CD1c-positive myeloid dendritic cell (primary cell): Measurements from ENCODE around the gene FOXP1.
A peak's percentile ranks its signal among the peaks of the same experiment; 100 is the strongest.

Source experiments
- DNase-seq: peaks from one replicate; pipeline ENCODE4 v3.0.0-alpha.2; 2016; ENCODE audit errors: extremely low spot score

The FOXP1 gene

DNA sequence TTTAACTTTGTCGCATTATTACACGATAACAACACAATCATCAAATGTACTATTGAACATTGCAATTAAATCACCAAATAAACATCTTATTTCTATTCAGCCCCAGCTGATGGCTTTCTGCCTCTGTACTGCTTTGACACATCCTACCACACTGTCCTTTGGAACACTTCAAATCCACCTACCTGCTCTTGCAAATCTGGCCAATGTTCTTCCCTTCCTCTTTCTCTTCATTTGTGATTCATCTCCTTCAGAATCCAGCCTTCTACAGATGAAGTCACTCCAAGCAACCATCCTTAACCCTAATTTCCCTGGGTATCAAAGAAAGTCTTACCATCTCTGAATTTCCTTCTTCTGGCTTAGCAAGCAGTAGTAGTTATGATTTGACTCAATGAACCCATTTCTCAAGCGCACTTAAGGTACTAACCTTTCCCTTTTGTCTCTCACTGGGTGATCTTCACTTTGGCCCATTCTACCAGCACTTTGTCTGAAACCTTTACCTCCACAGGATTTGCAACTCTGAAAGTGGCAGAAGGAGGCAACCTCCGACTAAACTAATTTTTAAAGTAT lies 502.9 kb downstream of the FOXP1 start:
- DNase-seq: no peak

DNA sequence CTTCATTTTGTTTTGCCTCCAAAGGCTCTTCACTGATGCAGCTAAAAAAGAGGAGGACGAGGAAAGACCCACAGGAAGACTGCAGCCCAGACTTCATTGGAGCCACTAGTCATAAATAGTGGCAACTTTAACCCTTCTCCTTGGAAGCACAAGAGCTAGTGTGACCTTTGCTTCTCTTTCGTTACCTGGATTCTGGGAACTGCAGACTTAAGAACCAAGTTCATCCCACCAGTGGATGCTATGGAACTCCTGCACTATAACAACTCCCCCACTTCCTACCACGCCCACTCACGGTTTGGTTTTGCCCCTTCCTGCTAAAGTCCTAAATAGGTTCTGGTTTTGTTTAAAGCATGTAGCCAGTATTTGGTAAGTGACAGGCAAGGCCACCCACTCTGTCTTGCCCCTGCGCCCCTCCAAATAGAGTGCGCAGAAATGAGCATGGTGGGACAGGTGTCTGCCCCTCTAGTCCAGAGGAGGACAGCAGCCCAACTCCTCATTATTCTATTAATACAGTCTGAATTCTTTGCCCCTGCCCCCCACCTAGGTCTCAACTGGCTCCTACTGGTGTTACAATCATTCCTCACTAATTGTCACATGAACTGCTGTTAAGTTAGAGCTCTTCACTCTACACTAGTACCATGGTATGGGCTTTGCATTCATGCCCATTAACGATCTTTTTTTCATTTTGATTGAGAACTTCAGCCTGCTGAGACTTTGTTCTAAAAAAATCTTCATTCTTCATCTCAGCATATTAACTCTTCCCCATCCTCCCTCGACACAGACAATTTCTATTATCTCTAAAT lies 504.6 kb downstream of the FOXP1 start:
- peak; percentile 9 for DNase-seq

DNA sequence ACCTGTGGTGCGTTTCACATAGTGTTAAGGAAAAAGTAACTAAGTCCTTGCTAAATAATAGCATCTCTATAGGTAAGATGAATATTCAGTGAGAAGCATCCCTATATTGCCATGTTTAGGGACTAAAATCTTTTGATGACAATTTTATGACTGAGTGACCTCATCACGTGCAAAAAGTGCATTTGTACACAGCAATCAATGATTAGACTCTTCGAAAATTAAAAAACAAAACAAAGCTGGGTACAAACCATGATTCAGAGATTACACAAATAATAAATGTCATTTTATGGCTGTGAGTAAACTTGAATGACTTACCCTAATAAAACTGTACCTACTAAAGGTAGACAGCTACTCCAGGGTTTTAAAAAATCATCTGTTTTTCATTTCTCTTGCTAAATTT lies 505.3 kb downstream of the FOXP1 start:
- DNase-seq: no peak

DNA sequence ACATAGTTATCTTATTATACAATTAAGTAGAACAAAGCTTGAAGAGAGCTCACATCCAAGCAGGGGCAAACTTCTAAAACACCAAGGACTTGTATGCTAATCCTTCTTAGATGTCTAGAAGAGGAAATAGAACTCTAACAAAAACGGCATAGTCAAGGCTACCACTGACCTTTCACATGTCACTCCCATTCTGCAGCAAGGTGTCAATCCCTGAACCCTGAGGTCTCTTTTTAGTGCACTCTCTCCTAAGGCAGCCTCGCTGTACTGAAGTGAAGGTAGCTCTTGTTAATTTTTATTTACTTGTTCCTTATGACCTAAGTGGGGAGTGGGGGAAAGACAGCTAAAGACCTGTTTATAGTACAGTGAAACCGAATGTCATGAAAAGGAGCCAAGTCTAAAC lies 506.5 kb downstream of the FOXP1 start:
- DNase-seq: no peak

DNA sequence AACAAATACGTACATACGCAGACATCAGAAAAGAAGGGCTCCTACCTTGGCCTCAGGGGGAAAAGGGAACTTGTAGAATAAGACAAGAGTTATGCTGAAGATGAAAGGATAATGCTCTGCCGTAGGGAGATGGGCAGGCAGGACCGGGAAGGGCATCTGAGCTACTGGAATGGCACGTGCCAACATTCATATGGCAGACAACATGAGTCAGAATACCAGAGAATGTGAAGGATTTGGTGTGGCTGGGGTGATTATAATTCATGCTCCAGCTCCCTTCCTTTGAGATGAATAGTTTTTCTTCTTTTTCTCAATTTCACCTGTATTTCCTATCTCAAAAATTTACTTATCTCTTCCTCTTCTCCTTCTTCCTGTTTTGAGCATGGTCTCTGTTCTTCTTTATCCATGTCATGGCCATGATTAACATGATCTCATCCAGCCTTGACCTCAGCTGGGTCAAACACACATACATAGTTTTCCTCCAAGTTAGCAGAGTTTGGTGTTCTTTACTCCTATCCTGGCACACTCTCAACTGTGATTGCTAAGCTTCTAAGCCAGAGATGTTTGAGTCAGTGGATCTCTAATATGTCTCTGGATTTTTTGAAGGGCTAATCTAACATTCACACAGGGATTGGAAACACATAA lies 507.0 kb downstream of the FOXP1 start:
- no peak for DNase-seq

DNA sequence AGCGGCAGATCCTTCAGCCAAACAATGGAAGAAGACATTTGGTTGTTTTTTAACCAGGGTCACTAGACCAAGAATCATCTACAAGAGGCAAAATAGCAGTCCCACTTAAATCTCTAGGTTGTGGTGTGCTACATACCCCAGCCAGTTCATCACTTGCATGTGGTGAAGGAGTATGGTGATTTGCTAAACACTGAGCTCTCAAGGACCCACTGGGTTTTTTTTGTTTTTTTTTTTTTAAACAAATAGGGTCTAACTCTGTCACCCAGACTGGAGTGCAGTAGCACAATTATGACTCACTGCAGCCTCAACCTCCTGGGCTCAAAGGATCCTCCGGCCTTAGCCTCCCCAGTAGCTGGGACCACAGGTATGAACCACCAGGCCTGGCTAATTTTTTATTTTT lies 508.0 kb downstream of the FOXP1 start:
- no peak for DNase-seq

DNA sequence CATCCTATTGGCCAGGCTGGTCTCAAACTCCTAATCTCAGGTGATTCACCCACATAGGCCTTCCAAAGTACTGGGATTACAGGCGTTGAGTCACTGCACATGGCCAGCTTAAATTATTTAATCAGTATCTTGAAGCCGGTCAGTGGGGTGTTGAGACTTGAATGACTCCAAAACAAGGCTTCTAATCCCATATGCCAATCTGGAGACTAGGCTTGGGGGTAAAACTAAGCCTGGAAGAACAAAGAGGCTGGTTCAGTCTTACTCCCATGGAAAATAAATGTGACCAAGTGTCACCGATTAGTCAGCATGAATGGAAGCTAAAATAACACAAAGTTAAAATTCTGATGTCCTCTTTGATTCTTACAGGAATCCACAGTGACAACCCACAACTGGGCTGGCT lies 509.1 kb downstream of the FOXP1 start:
- DNase-seq: no peak

DNA sequence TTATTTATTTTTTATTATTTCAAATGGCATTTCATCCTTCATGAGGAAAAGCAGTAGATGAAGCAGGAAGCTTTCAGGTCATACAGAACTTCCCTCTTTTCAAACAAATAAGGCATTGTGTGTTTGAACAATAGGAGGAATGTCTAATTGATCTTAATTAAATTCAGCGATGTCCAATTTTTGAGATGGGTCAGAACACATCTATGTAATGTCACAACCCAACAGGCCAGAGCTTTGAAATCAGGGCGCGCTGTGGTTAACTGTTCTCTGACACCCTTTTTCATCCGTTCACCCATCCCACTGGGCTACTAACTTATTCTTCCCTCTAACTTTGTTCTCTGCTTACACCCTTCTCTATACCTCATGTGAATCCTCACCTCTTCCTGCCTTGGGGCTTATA lies 510.5 kb downstream of the FOXP1 start:
- DNase-seq: no peak

DNA sequence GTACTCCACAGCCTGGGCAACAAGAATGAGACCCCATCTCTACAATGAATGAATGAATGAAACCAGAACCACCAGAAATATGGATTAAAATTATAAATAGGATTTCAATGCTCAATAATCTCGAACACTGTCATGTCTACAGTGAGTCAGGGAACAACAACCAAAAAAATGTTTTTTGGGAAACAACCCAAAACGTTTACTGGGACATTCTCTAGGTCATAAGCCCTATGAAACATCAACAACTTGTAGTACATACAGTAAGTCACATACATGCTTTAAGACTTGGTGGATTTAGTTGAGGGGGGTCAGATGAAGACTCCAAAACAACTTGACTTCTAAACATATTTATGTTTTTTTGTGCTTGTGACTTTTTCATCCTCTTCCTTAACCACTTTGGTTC lies 511.2 kb downstream of the FOXP1 start:
- no peak for DNase-seq

DNA sequence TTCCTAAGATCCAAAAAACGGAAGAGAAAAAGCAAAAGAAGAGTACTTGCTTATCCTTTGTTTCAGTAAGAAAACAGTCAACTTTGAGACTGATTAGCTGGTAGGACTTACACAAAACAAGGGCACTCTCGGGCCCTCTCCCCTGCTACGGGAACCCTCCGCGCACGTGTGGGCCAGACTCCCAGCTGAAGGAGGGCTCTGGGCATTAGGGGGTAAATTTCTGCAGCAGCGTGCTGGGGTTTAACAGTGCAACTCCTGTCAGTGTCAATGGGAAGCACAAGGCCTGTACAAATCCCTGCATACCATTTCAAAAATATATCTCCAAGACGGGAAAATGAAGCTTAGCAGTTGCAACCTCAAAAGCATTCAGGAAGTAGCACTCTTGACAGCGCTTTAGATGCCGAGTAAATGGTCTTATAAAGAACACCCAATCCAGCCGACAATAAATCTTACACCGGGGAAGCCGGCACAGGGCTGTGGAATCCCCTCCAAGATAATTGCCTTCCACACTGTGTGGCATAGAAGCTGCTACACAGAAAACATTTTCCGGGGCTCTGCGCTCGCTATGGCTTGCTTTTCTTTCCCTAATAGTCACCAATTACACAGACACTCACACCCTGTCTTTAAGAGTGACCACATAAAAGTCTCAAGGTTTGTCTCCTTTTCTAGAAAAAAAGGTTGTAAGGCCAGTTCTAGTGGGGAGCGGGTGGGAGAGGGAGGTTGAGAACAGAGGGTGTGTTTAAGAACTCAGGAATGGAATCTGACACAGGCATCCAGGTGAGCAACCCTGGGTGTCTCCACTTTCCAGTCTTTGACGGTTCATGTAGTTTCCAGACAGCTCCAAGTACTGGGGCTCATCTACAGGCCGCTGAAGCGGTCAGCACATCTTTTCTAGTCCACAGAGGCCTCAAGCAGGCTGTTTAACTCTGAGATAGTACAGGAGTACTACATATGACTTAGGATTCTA lies 512.7 kb downstream of the FOXP1 start:
- no peak for DNase-seq

DNA sequence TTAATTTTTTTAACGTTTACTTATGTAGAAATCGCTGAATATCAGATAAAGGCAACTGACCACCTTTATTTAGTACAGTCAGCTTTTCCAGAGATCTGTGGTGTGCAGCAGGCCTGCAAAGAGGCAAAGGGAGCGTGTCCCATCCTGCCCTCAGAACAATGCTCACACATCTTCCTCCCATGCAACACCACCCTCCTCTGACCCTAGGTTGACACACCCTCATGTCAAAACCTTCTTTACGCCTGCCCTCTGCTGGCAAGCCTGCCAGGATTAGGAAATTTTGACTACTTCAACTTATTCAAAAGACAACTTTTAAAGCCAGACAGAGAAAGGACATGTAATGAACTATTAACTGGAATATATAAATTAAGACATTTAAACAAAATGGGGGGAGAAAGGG lies 513.7 kb downstream of the FOXP1 start:
- DNase-seq: peak; percentile 73

DNA sequence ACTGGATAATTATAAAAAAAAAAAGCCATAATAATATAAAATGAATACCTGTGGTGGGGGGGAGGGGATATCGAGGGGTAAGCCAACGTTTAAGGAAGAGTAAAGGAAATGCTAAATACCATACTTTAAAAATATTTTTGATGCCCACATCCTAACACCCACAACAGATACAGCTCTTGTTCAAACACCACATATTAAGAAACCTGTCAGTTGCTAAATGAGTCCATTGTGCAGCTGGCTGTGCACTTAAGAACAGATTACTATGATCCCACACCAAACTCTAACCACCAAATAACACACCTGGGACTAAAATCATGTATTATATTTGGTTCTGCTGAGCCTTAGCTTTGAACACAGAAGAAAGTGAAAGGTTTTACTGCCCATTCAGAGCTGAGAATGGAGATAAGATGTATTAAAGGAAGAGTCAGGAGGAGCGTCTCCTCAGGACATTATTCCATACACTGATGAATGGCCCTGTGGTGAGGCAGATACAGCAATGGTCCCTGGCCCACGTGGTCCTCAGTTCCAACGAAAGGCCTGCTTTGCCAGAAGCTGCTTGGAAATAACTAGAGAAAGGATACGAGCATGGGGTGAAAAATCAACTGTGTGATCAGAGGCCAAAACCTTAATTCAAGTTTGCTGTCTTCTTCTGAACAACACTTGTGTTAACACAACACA lies 515.4 kb downstream of the FOXP1 start:
- DNase-seq: no peak

DNA sequence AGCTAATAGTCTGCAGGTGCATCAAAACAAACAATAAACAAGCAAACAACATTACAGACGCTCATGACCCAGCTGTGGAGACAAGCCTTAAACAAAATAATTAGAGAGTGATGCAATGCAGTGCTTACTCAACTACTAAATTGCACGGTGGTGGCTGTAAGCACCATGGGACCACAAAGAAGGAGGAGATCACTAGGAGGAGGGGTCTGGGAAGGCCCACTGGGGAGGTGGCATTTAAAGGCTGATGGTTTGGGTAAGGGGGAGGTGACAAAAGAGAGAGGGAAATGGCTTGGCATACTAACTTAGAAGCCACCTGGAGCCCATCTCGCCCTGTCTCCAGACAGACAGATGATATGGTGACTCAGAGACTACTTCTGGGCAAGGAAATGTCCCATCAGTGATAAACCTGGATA lies 516.7 kb downstream of the FOXP1 start:
- DNase-seq: peak; percentile 37

DNA sequence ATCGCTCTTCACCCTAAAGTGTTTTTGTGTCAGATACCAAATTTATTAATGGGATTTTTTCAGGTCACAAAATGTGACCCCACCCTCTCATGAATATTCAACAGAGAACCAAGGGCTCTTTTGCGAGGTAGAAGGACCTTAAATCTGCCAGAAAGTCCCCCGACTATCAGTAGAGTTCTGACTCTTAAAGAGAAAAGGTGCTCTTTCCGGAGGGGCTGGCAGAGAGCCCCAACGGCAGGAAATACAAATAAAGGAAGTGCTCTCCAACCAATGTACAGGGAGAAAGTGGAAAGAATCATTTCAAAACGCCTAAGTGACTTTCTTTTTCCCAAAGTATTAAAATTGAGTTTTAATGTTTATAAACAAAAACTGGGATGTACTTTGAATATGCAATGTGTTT lies 517.2 kb downstream of the FOXP1 start:
- peak; percentile 40 for DNase-seq

DNA sequence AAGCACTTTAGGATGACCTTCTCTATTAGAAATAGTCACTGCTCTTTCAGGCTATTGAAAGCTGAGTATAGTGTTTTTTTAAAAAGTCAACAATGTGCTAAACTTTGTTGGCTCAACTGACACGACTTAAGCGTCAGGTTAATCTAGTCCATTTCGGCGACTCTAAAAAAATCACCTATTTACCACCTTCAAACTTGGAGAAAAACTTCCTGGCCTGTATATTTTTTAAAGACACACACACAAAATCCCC lies 517.8 kb downstream of the FOXP1 start:
- DNase-seq: no peak

DNA sequence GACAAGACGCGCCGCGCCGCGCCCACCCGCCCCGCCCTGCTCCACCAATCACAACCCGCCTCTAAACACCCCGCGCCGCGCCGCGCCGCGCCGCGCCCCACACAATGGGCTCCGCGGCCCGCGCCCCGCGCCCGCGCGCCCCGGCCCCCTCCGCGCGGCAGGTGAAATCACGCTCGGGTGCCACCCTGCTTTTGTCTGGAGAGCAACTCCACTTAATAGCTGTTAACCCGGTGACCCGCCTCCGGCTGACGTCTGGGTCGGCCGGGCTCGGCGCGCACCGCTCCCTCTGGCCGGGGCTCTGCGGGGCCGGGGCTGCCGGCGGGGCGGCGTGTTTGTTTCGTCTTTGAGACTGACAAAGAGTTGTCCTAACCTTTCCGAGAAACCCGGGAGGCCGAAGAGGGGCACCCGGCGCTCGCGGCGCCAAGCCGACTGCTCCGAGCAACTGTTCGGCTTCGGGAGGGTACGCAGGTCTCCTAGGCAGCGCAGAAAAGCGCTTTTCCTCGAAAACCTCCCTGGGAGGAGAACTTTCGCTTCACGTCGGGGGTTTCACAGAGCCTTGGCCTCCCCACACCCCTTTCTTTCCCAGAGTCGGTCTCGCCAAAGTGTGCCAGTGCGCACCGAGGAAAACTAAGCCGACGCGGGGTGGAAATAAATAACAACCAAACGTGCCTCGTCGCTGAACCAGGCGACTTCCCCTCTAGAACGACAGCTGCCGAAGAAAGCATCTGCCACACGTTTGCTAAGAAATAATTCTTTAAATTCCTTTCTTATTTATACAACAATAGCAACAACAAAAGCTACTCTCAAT lies 518.4 kb downstream of the FOXP1 start:
- DNase-seq: peak; percentile 49

DNA sequence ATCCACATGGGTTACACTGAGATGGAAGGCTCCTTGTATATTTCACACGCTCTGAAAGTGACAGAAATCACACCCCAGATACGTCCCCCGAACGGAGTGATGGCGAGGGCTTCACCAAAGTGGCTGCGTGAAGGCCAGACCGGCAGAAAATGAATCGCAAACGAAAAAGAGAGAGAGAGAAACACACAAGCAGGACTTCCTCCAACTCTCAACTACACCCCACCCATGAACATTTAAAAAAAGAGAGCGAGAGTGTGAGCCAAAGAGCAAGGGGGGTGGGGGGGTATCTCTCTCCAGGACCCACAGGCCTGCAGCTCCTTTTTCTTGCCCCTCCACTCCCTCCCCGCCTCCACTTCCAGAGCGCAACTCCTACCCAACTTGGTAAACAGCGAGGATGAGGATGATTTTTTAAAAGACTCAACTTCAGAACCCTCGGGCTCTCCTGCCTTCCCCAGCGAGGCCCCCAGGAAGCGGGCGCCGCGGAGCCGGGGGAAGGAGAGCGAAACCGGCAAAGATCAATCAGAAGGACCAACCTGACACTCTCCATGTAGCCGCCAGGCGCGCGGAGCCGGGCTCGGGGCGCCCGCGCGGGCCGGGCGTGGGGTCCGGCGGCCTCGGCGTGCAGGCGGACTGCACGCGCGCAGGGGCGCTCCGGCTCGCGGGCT lies 519.1 kb downstream of the FOXP1 start:
- DNase-seq: peak; percentile 68

DNA sequence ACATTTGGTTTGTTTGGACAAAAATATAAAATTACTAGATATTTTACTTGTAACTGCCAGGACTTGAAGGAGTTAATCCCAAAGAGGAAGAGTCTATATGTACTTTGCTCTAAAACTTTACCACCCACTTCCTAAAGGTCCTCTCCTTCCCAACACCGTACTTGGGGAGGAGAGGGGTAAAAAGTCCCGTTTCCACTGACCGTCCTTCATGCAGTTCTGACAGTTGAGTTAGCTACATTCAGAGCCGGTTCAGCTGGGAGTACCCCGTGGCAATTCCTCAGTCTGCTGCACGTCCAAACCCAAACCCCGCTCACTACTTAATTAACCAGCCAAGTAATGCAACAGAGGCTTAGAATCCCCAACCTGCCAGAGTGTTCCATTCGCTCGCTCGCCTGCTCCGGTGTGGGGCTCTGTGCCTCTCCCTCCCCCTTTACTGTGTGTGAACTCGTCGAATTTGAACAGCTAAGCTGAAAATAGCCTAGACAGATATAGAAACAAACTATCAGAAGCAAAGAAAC lies 519.7 kb downstream of the FOXP1 start:
- peak; percentile 53 for DNase-seq

DNA sequence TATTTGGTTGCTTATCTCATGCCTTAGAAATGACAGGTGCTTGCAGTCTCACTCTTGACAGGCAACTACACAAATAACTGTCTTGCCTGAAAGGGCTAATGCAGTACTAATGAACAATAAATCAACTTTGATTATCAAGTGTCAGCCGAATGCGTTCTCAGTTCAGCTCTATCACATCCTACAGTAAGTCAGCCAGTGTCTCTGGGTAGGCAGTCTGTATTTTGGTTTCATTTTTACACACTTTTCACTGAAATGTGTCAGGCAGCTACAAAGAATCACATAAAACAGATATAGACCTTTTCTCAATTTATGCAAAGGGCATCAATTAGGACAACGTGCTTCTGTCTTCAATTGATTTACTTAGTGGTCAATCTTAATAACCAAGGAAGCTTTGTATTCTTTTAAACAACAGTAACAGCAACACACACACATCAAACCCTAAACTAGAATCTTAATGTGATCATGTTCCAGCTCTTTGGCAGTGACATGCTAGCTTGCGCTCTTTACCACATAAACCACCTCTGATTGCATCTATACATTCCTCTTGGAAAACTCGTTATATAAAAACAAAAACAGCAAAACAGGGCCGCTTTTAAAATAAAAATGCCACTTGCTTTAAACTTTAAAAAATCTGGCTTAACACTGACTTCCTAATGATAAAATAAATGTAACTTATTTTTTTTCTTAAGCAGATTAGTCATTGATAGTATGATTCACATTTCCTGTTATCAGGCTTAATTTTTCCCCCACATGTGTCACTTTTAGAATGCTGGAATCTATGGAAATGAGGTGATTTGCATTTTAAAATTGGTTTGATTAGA lies 520.4 kb downstream of the FOXP1 start:
- peak; percentile 31 for DNase-seq
